HEK293T (cell line): ENCODE measurements around the gene GDF3.

Source experiments
- CTCF ChIA-PET: fragments of 350-600 bp; formaldehyde crosslinking; extraction: SDS; loops from one replicate; lab custom pipeline; 2021; ENCODE audit warnings: antibody characterized with exemption, inconsistent platforms; lab: Yijun Ruan, JAX
- POLR2A ChIA-PET: fragments of 350-600 bp; formaldehyde crosslinking; extraction: SDS; loops from one replicate; lab custom pipeline; 2020; ENCODE audit warnings: antibody characterized with exemption, inconsistent platforms; lab: Yijun Ruan, JAX
- DNase-seq: peaks from one replicate; pipeline ENCODE4 v3.0.0; 2012; ENCODE audit warnings: mixed read lengths; ENCODE audit errors: extremely low spot score
- ARNT ChIP-seq: fragments of 450-650 bp; IDR thresholded peaks from 2 replicates; pipeline ENCODE4 v1.6.1; 2017; ENCODE audit warnings: mild to moderate bottlenecking
- BHLHE40 ChIP-seq: fragments of 450-650 bp; IDR thresholded peaks from 2 replicates; pipeline ENCODE4 v1.6.1; 2016; ENCODE audit warnings: mild to moderate bottlenecking, moderate library complexity, borderline replicate concordance
- CTBP1 ChIP-seq: fragments of 450-650 bp; IDR thresholded peaks from 2 replicates; pipeline ENCODE4 v1.6.1; 2016; ENCODE audit warnings: borderline replicate concordance
- ELF4 ChIP-seq: fragments of 450-650 bp; IDR thresholded peaks from 2 replicates; pipeline ENCODE4 v1.6.1; 2017; ENCODE audit warnings: antibody characterized with exemption
- FOXA1 ChIP-seq: fragments of 450-650 bp; IDR thresholded peaks from 2 replicates; pipeline ENCODE4 v1.6.1; 2016; ENCODE audit warnings: mild to moderate bottlenecking
- FOXK2 ChIP-seq: fragments of 450-650 bp; IDR thresholded peaks from 2 replicates; pipeline ENCODE4 v1.6.1; 2016; ENCODE audit warnings: mild to moderate bottlenecking
- FOXM1 ChIP-seq: fragments of 450-650 bp; IDR thresholded peaks from 2 replicates; pipeline ENCODE4 v1.6.1; 2017; ENCODE audit warnings: mild to moderate bottlenecking, borderline replicate concordance
- HDGF ChIP-seq: fragments of 450-650 bp; IDR thresholded peaks from 2 replicates; pipeline ENCODE4 v1.6.1; 2017; ENCODE audit warnings: antibody characterized with exemption, borderline replicate concordance
- L3MBTL2 ChIP-seq: fragments of 450-650 bp; conservative IDR thresholded peaks from 2 replicates; pipeline ENCODE4 v1.6.1; 2016; ENCODE audit warnings: mild to moderate bottlenecking
- LEF1 ChIP-seq: fragments of 450-650 bp; IDR thresholded peaks from 2 replicates; pipeline ENCODE4 v1.6.1; 2017; ENCODE audit warnings: mild to moderate bottlenecking, borderline replicate concordance
- NFRKB ChIP-seq: fragments of 450-650 bp; IDR thresholded peaks from 2 replicates; pipeline ENCODE4 v1.6.1; 2016; ENCODE audit warnings: mild to moderate bottlenecking, moderate library complexity
- SP1 ChIP-seq: fragments of 450-650 bp; IDR thresholded peaks from 2 replicates; pipeline ENCODE4 v1.6.1; 2017
- SUZ12 ChIP-seq: fragments of 450-650 bp; IDR thresholded peaks from 2 replicates; pipeline ENCODE4 v1.6.1; 2016; ENCODE audit warnings: mild to moderate bottlenecking
- TARDBP ChIP-seq: fragments of 450-650 bp; IDR thresholded peaks from 2 replicates; pipeline ENCODE4 v1.6.1; 2016
- ZNF384 ChIP-seq: fragments of 450-650 bp; IDR thresholded peaks from 2 replicates; pipeline ENCODE4 v1.6.1; 2016
- TF ChIP-seq, protein P1 (sequence below): fragments of 450-650 bp; IDR thresholded peaks from 2 replicates; pipeline ENCODE4 v1.6.1; 2016

The GDF3 gene

GRCh38 chr12:7667125-7667524 lies 28.4 kb downstream of the GDF3 start:
- no peak for TF ChIP-seq FOXK2
- TF ChIP-seq, protein P1, sequence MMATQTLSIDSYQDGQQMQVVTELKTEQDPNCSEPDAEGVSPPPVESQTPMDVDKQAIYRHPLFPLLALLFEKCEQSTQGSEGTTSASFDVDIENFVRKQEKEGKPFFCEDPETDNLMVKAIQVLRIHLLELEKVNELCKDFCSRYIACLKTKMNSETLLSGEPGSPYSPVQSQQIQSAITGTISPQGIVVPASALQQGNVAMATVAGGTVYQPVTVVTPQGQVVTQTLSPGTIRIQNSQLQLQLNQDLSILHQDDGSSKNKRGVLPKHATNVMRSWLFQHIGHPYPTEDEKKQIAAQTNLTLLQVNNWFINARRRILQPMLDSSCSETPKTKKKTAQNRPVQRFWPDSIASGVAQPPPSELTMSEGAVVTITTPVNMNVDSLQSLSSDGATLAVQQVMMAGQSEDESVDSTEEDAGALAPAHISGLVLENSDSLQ, result no peak
- TF ChIP-seq SP1, result no peak
- TF ChIP-seq FOXA1, result no peak
- no peak for TF ChIP-seq ZNF384
- TF ChIP-seq ELF4, result no peak
- no peak for TF ChIP-seq ARNT
- no peak for TF ChIP-seq FOXM1
- no peak for TF ChIP-seq CTBP1
- TF ChIP-seq TARDBP, result no peak
- no peak for TF ChIP-seq HDGF
- no peak for TF ChIP-seq LEF1
- TF ChIP-seq SUZ12, result no peak
- POLR2A ChIA-PET, result no interaction called here
- CTCF ChIA-PET, result interaction anchor here (1.3 kb wide), 1 partner anchor 25 kb away, joined by 3 read pairs; no protein-coding TSS in a partner anchor
- DNase-seq, result peak; percentile 27

GRCh38 chr12:7666595-7666994 lies 29.0 kb downstream of the GDF3 start:
- POLR2A ChIA-PET, result no interaction called here
- CTCF ChIA-PET, result interaction anchor here (0.5 to 1.3 kb wide), 2 partner anchors 12 to 24 kb away, joined by 3 to 6 read pairs; no protein-coding TSS in a partner anchor
- DNase-seq, result no peak
- no peak for TF ChIP-seq SP1
- TF ChIP-seq SUZ12, result no peak
- TF ChIP-seq FOXM1, result no peak
- no peak for TF ChIP-seq ARNT
- no peak for TF ChIP-seq ZNF384
- TF ChIP-seq LEF1, result no peak
- no peak for TF ChIP-seq CTBP1
- no peak for TF ChIP-seq TARDBP
- TF ChIP-seq BHLHE40, result no peak
- no peak for TF ChIP-seq HDGF
- no peak for TF ChIP-seq NFRKB
- no peak for TF ChIP-seq L3MBTL2
- TF ChIP-seq ELF4, result no peak
- no peak for TF ChIP-seq FOXA1
- TF ChIP-seq FOXK2, result no peak

DNA sequence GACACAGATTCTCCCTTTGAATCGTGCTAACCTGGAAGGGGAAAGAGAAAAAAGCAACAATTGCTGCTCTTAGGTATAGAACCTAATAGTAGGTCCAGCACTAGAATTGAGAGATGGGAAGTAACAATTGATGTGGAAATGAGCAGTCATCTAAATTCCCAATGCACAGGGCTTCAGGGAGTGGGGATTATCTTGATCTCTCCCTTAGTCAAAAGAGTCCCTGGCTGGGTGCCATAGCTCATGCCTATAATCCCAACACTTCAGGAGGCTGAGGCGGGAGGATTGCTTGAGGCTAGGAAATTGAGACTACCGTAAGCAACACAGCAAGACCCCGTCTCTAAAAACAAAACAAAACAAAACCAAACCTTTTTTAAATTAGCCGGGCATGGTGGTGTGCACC lies 33.8 kb downstream of the GDF3 start:
- POLR2A ChIA-PET, result no interaction called here
- CTCF ChIA-PET, result no interaction called here

GRCh38 chr12:7656121-7656520 lies 39.5 kb downstream of the GDF3 start:
- CTCF ChIA-PET, result interaction anchor here (0.6 kb wide), 2 partner anchors 249 to 1438 kb away, joined by 3 read pairs; no protein-coding TSS in a partner anchor
- POLR2A ChIA-PET, result no interaction called here
- no peak for DNase-seq
- TF ChIP-seq SUZ12, result no peak
- no peak for TF ChIP-seq L3MBTL2

More for the DNA sequence above, 33.8 kb downstream of the GDF3 start:
- no peak for DNase-seq
- no peak for TF ChIP-seq ARNT
- no peak for TF ChIP-seq CTBP1
- no peak for TF ChIP-seq NFRKB
- no peak for TF ChIP-seq TARDBP
- TF ChIP-seq ZNF384, result no peak
- no peak for TF ChIP-seq BHLHE40
- TF ChIP-seq SP1, result no peak
- TF ChIP-seq FOXA1, result no peak
- no peak for TF ChIP-seq SUZ12
- TF ChIP-seq HDGF, result no peak
- no peak for TF ChIP-seq FOXM1
- TF ChIP-seq, protein P1, result no peak
- TF ChIP-seq ELF4, result no peak
- no peak for TF ChIP-seq L3MBTL2
- no peak for TF ChIP-seq FOXK2

GRCh38 chr12:7650091-7650490 lies 45.5 kb downstream of the GDF3 start:
- no peak for DNase-seq
- TF ChIP-seq SUZ12 (no peak), FOXA1 (no peak), ARNT (no peak), ELF4 (no peak), FOXK2 (no peak), SP1 (no peak), LEF1 (no peak), CTBP1 (no peak), L3MBTL2 (no peak), FOXM1 (no peak), NFRKB (no peak), BHLHE40 (no peak), TARDBP (no peak), HDGF (no peak), ZNF384 (no peak)
- TF ChIP-seq, protein P1, result no peak
- CTCF ChIA-PET, result interaction anchor here (1.5 kb wide), 1 partner anchor 158 kb away, joined by 5 read pairs; no protein-coding TSS in a partner anchor
- POLR2A ChIA-PET, result no interaction called here

DNA sequence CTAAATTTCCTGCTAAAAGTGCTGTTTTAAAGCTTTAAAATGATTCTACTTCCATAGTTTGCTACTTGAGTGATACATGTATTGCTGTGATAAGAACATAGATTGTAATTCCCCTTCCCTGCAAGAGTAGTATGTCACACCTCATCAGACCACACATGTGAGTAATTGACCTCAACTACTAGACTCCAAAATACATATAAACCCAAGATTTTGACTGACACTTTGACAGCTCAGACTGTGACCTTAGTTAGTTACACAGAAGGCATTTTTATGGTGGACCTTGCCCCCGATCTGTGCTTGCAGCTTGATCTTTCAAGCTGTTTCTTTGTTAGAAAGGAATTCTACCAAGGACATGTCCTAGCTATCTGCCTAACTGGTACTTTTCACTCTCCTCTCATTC lies 48.5 kb downstream of the GDF3 start:
- ChIA-PET POLR2A (no interaction called here), CTCF (interaction anchor here (0.9 to 1.0 kb wide), 2 partner anchors 32 to 160 kb away, joined by 3 read pairs; no protein-coding TSS in a partner anchor)
- TF ChIP-seq TARDBP (no peak), ZNF384 (no peak), L3MBTL2 (no peak), HDGF (no peak), SP1 (no peak), ARNT (no peak), FOXK2 (no peak), NFRKB (no peak), ELF4 (no peak), FOXA1 (no peak), SUZ12 (no peak), FOXM1 (no peak)
- TF ChIP-seq, protein P1, result no peak
- DNase-seq, result no peak
